Measurements from ENCODE around the gene CFTR. TPM values are rescaled to one million over a fixed set of nuclear protein-coding genes. Genes with fewer than 3 reads are reported as not detected.

Gene CFTR
- total and polyA plus RNA-seq, 2 of the 8 experiments (the other 6 are each of a cell fraction or from before 2014, with no cell fraction given), result 1.2 to 1.6 TPM

- Histone ChIP-seq H4K8ac (ENCODE audit: extremely low read depth, insufficient read depth, low read length) (no peak overlapping the region), H3K79me2 (ENCODE audit: control insufficient read depth in 1 of 2, insufficient read depth in 2 of 2, low read length in 2 of 2) (no peaks in the 10 kb centered on the region), H3K36me3 (ENCODE audit: control insufficient read depth in 2 of 4, insufficient read depth in 4 of 4, low read length in 3 of 4) (peaks cover 5 to 46% (median 15%) of the 10 kb centered on the region in 4 experiments; a peak in 7 of 8 replicates), H3K14ac (ENCODE audit: insufficient read length) (no peak overlapping the region), H3K9me3 (ENCODE audit: insufficient read depth in 2 of 2, low read depth in 1 of 2, low read length in 1 of 2) (no peaks in the 10 kb centered on the region), H2AK5ac (ENCODE audit: low read depth, low read length) (no peak overlapping the region), H3K4me3 (ENCODE audit: extremely low read depth in 1 of 4, insufficient read depth in 2 of 4, low read depth in 3 of 4, low read length in 4 of 4) (no peak overlapping the region), H3K23ac (ENCODE audit: insufficient read length) (no peak overlapping the region), H3K56ac (replicated peaks; ENCODE audit: insufficient read length, low read depth, low read length) (no peak overlapping the region), H4K20me1 (replicated peaks in 1 of 2; ENCODE audit: control insufficient read depth in 1 of 2, insufficient read depth in 2 of 2, low read length in 2 of 2) (no peaks in the 10 kb centered on the region), H2BK120ac (replicated peaks; ENCODE audit: low read depth, low read length) (no peak overlapping the region), H2BK12ac (ENCODE audit: low read depth, low read length) (no peak overlapping the region), H3K27me3 (replicated peaks in 1 of 4; ENCODE audit: control insufficient read depth in 3 of 4, extremely low read depth in 1 of 4, insufficient read depth in 3 of 4, low read length in 3 of 4) (no peaks in the 10 kb centered on the region), H3K27ac (ENCODE audit: low read depth, low read length) (no peak overlapping the region), H3K79me1 (ENCODE audit: low read depth, low read length) (no peaks in the 10 kb centered on the region), H2AFZ (ENCODE audit: low read length) (no peak overlapping the region), H2BK15ac (ENCODE audit: low read length) (no peak overlapping the region), H3K4me1 (replicated peaks in 1 of 4; ENCODE audit: control insufficient read depth in 3 of 4, insufficient read depth in 4 of 4, low read length in 3 of 4) (no peaks in the 10 kb centered on the region), H3K18ac (ENCODE audit: extremely low read depth, low read length) (no peak overlapping the region), H4K91ac (replicated peaks; ENCODE audit: insufficient read length, low read length) (no peak overlapping the region), H4K5ac (ENCODE audit: insufficient read length, low read depth, low read length) (no peak overlapping the region), H3K23me2 (ENCODE audit: low read depth, low read length) (no peaks in the 10 kb centered on the region), H2BK5ac (ENCODE audit: low read depth, low read length) (no peak overlapping the region), H3K4ac (replicated peaks; ENCODE audit: insufficient read length, low read depth, low read length) (no peak overlapping the region), H2BK20ac (ENCODE audit: low read length) (no peak overlapping the region), H3K9ac (replicated peaks in 1 of 4; ENCODE audit: extremely low read depth in 1 of 4, low read depth in 3 of 4, low read length in 3 of 4) (no peak overlapping the region), H3K4me2 (ENCODE audit: insufficient read depth in 1 of 2, low read depth in 2 of 2, low read length in 2 of 2) (no peak overlapping the region)
- peak; percentile 57 for FAIRE-seq
- 63% methylated on average over 3 of the region's 3 CpGs; no CpG with 5 or more reads in 1 of the 2 experiments for WGBS, 2 experiments (ENCODE audit: extremely low coverage in 1 of 2, insufficient coverage in 1 of 2, insufficient read length in 1 of 2, insufficient replicate concordance in 2 of 2, low coverage in 1 of 2, low lambda C conversion rate in 2 of 2, missing lambda C conversion rate in 1 of 2)
- DNase-seq (ENCODE audit: low read depth in 1 of 2, low spot score in 2 of 2), result peak in 1 of 2 experiments; percentile 52
- ChIA-PET POLR2A (ENCODE audit: partially characterized antibody) (no interaction called here), CTCF (ENCODE audit: partially characterized antibody) (interaction anchor here (0.6 to 5.6 kb wide), 41 partner anchors 12 to 462 kb away, joined by 3 to 55 read pairs (median 4); partner anchors contain the start of gene CFTR)
- peak; percentile 93 to 94 for TF ChIP-seq RAD21 (IDR thresholded peaks at IDR 0.05 in 1 of 2, conservative IDR thresholded peaks at IDR 0.05 in 1 of 2; ENCODE audit: low read depth in 2 of 2, low read length in 2 of 2)
- TF ChIP-seq CTCF (IDR thresholded peaks at IDR 0.05; ENCODE audit: control extremely low read depth in 1 of 3, insufficient read depth in 1 of 3, low read depth in 1 of 3, low read length in 3 of 3), result peak in 2 of 3 experiments; percentile 75 to 78; a peak in 3 of 4 replicates
- no peak for TF ChIP-seq SUZ12 (IDR thresholded peaks at IDR 0.05; ENCODE audit: low read length)
- no peak for TF ChIP-seq POLR2A (IDR thresholded peaks at IDR 0.05; ENCODE audit: control extremely low read depth in 1 of 2, low read depth in 2 of 2, low read length in 2 of 2)
Observed at GRCh38 chr7:117715784-117716445, 236.1 kb downstream of the CFTR start.
